GM10248 (cell line): ENCODE results near the gene ORAI3.

Experiments
- CTCF ChIA-PET: fragments of 300-600 bp; sonication (Branson Sonifier 250); formaldehyde crosslinking; extraction: SDS; loops from one replicate; lab custom pipeline; 2021; ENCODE audit warnings: antibody characterized with exemption; lab: Yijun Ruan, JAX
- POLR2A ChIA-PET: fragments of 350-650 bp; sonication (Branson Sonifier 250); formaldehyde crosslinking; extraction: SDS; loops from one replicate; lab custom pipeline; 2020; ENCODE audit warnings: antibody characterized with exemption; lab: Yijun Ruan, JAX
- DNase-seq: peaks from one replicate; pipeline ENCODE4 v3.0.0; 2012; ENCODE audit errors: extremely low spot score
- TF ChIP-seq, protein P1 (sequence below): IDR thresholded peaks from 2 replicates; pipeline ENCODE4 v1.5.1; 2012; ENCODE audit warnings: mild to moderate bottlenecking, low read depth; ENCODE audit errors: extremely low read depth, missing control alignments, control extremely low read depth

The ORAI3 gene

GRCh38 chr16:30996324-30996984 is 47.6 kb downstream of the ORAI3 start:
- no peak for DNase-seq
- TF ChIP-seq, protein P1, sequence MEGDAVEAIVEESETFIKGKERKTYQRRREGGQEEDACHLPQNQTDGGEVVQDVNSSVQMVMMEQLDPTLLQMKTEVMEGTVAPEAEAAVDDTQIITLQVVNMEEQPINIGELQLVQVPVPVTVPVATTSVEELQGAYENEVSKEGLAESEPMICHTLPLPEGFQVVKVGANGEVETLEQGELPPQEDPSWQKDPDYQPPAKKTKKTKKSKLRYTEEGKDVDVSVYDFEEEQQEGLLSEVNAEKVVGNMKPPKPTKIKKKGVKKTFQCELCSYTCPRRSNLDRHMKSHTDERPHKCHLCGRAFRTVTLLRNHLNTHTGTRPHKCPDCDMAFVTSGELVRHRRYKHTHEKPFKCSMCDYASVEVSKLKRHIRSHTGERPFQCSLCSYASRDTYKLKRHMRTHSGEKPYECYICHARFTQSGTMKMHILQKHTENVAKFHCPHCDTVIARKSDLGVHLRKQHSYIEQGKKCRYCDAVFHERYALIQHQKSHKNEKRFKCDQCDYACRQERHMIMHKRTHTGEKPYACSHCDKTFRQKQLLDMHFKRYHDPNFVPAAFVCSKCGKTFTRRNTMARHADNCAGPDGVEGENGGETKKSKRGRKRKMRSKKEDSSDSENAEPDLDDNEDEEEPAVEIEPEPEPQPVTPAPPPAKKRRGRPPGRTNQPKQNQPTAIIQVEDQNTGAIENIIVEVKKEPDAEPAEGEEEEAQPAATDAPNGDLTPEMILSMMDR = no peak
- POLR2A ChIA-PET = no interaction called here
- CTCF ChIA-PET = interaction anchor here (1.0 to 3.9 kb wide), 2 partner anchors 11 to 146 kb away, joined by 3 to 25 read pairs; partner anchors contain the start of gene HSD3B7

DNA sequence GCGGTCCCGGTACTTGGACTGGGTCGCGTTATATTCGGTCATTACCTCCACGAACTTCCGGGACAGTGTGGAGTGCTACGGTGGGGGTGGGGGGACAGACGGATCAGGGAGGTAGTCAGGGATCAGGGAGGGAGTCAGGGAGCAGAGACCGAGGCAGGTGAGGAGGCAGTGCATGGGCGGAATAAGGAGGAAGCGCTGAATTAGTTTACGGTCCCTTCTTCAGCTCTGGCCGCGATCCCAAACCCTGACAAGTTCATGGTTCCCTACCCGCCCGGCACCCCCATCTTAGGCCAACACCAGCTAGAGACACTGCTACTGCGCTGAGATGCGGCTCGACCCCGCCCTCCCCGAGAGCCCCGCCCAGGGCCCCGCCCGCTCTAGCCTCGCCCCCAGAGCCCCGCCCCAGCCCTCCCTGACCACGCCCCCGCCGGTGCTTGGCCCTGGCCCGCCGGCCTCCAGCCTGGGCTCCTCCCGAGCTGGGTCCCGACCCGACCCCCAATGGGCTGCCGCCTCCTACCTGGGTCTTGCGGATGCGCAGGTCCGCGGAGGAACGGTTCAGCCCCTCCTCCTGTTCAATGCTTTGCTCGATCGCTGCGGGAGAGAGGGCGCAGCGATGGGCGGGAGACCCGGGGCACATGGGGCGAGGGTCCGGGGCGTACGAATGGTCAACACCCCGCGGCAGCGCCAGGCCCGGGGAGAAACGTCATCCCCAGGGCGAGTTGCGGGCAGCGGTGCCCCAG is 48.3 kb downstream of the ORAI3 start:
- ChIA-PET POLR2A (interaction anchor here (0.7 kb wide), 1 partner anchor 11 kb away, joined by 3 read pairs; no protein-coding TSS in a partner anchor), CTCF (interaction anchor here (0.6 to 1.0 kb wide), 2 partner anchors 12 to 145 kb away, joined by 3 to 4 read pairs; partner anchors contain the start of gene HSD3B7)
- TF ChIP-seq, protein P1 = no peak
- DNase-seq = peak; percentile 100

DNA sequence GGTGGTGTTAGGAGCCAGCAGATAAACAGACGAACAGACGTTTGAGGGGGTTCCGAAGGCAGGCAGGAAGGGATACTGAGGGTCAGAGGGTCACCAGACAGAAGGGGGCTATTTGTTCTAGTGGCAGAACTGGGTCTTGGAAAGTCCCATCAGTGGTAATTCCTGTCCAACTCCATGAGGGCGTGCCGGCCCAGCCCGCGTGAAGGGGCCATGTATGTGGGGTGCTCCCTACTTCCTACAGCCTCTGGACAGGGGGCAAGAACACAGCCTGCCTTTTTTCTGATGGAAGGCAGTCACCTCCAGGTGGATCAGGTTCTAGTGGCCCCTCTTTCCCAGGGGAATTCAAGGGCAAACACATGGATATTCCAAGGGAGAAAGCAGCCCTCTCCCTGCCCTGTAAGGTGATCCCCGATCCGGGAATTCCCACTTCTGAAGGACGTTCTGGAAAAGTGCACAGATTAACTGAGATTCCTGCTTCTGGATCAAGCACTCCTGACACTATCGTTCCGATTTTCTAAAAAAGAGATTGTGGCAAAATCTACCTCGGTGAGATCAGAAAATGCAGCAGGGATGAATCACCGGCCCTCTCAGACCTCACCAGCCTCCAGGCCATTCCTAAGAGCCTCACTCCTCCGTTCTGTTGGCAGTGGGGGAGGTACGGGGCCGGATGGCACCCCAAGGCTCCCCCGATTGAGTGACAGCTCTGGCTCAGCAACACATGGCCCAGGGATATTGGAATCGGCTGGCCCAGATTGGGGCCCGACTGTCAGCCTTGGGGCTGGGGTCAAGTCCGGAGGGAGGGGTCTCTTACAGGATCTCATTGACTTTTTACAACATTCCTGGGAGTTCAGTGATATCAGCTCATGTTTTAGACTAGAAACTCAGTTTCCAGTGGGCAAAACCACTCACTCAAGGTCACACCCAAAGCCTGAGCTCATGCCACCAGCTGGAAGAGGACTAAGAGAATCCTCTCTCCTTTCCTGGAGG is 49.1 kb downstream of the ORAI3 start:
- DNase-seq = no peak
- TF ChIP-seq, protein P1 = no peak
- POLR2A ChIA-PET = interaction anchor here (0.7 kb wide), 1 partner anchor 12 kb away, joined by 3 read pairs; no protein-coding TSS in a partner anchor
- CTCF ChIA-PET = interaction anchor here (0.6 to 3.2 kb wide), 8 partner anchors 13 to 144 kb away, joined by 3 to 27 read pairs (median 4); partner anchors contain the start of gene HSD3B7

- TF ChIP-seq, protein P1 = no peak
- no peak for DNase-seq
- CTCF ChIA-PET = interaction anchor here (1.0 to 3.2 kb wide), 6 partner anchors 14 to 143 kb away, joined by 3 to 27 read pairs (median 4); partner anchors contain the start of gene HSD3B7
- POLR2A ChIA-PET = interaction anchor here (0.6 kb wide), 1 partner anchor 119 kb away, joined by 5 read pairs; no protein-coding TSS in a partner anchor
These were observed 50.2 kb downstream of the ORAI3 start for GRCh38 chr16:30998852-30999761.

DNA sequence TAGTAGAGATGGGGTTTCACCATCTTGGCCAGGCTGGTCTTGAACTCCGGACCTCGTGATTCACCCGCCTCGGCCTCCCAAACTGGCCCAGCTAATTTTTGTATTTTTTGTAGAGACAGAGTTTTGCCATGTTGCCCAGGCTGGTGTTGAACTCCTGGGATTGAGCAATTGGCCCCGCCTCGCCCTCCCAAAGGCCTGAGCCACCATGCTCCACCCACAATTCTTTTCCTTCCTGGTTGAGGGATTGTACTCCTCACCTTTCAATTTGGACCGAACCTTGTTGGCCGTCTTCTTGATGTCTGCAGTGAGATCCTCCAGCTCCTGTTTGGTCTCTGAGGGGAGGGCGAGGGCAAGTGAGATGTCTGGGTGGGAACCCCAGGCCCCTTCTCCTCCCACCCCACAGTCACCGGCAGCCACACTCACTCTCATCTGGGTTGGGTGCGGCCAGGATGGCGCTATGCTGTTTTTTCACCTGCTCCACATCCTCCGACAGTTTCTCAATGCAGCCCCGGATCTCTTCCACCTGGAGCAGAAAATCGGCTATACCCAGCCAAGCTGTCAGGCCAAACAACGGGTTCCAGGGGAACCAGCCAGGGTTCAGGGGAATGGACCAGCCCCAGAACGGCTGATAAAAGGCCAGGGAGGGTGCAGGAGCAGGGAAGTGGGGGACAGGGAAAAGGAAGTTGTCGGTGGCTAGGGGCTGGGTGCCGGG is 52.0 kb downstream of the ORAI3 start:
- TF ChIP-seq, protein P1 = no peak
- CTCF ChIA-PET = interaction anchor here (2.1 to 3.2 kb wide), 2 partner anchors 16 to 22 kb away, joined by 6 to 27 read pairs; partner anchors contain the start of gene HSD3B7
- no peak for DNase-seq
- POLR2A ChIA-PET = interaction anchor here (0.6 kb wide), 1 partner anchor 590 kb away, joined by 3 read pairs; no protein-coding TSS in a partner anchor
